ENCODE results near the gene ARFIP1.
"Not testable (repeated sequence)": the region's sequence is repeated elsewhere in the genome, so short reads cannot be mapped to it uniquely, and the experiment has no call there.

The ARFIP1 gene

GRCh38 chr4:152785639-152786615 is 6.2 kb downstream of the ARFIP1 start:
- no peak for DNase-seq

DNA sequence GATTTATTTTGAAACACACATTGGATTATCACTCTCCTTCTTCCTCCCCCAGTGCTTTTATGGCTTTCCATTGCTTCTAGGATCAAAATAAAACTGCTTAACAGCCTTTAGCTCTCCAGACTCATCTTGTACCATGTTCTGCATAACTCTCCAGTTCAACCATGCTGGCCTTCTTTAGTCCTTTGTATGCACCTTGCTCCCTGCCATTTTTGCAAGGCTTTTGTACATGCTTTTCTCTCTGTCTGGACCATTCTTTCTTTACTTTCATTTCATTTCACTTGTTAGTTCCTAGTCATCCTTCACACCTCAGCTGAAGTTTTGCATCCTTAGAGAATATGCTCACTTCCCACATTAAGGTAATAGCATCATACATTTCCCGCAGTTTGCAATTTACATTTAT is 6.9 kb downstream of the ARFIP1 start:
- no peak for DNase-seq

GRCh38 chr4:152795891-152796290 is 16.1 kb downstream of the ARFIP1 start:
- no peak for DNase-seq

- DNase-seq, result no peak
Measured at GRCh38 chr4:152803541-152803940, 23.8 kb downstream of the ARFIP1 start.

DNA sequence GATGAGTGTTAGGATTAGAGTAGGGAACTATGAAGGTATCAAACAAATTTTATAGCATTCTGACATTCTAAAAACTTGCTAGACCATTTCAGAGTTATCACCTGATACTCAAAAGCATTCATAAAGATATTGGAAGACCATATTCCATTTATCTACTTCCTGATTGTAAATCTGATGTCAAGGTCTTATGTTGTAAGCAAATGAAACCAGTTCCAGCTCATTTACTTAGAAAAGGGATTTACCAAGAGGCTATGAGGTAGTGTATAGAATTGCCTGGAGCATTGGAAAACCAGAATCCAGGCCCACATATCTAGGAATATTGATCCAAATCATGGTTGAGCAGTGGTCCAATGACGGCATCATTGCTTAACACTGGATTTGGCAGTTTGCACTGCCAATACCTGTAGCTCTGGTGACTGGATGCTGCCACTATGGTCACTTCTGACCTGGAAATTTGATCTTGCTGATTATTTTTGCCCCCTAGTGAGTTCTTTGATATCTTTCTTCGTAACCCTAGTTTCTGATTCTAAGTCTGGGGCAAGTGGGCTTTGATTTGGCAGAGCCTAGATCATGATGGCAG is 25.4 kb downstream of the ARFIP1 start:
- no peak for DNase-seq

DNA sequence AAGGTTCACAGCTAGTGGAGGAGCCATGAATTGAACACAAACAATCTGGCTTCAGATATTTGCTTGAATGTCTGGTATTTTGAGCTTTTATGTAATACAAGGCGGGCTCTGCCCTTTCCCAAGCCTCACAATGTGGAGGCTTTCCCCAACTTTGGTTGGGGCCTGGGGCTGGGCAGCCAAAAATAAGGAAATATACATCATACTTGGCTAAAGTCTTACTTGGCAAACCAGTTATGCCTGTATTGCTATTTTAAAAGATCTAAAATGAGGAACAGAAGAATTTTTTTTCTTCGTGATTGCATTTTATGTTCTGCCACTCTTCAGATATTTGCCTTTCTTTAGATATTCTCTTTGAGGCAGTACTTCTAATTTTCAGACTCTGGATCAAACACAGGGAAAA is 26.1 kb downstream of the ARFIP1 start:
- no peak for DNase-seq

GRCh38 chr4:152806501-152807125 is 26.9 kb downstream of the ARFIP1 start:
- no peak for DNase-seq

DNA sequence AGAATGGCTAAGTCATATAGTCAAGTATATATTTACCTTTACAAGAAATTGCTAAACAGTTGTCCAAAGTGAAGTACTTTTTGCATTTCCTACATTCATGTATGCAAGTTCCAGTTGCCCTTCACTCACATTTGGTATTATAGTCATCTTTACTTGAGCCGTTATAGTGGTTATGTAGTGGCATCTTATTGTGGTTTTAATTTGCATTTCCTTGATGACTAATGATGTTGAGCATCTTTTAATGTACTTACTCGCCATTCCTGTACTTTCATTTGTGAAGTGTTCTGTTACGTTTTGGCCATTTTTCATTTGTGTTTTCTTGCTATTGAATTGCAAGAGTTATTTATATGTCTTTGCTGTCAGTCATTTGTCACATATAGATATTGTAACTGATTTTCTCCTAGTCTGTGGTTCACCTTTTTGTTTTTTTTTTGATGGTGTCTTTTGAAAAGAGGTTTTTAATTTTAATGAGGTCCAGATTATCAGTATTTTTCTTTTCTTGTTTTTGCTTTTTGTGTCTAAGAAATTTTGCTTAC is 27.6 kb downstream of the ARFIP1 start:
- no peak for DNase-seq

DNA sequence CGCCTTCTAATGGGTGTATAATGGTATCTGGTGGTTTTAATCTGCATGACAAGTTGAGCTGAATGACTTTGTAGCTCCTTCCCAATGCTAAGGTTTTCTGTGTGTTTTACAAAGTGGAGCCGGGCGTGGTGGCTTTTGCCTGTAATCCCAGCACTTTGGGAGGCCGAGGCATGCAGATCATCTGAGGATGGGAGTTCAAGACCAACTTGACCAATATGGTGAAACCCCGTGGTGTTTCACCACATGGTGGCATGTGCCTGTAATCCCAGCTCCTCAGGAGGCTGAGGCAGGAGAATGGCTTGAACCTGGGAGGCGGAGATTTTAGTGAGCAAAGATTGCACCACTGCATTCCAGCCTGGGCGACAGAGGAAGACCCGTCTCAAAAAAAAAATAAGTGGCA is 28.9 kb downstream of the ARFIP1 start:
- DNase-seq, result no peak

DNA sequence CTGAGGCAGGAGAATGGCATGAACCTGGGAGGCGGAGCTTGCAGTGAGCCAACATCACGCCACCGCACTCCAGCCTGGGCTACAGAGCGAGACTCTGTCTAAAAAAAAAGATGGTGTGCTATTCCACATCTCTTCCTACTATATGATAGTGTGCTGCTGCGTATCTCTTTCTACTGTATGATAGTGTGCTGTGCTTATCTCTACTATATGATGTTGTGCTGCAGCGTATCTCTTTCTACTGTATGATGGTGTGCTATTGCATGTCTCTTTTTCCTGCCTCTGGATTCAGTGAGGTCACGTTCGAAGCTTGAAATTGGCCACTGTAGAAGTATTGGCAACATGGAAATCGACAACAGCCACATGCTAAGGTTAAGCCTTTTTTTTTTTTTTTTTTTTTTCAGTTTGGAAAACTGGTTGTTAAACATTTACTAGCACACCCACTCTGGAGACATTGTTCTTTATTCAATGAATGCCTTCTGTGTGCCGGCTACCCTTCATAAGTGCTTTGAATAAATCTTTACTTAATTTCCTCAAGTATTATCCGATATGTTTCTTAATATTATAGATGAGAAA is 31.0 kb downstream of the ARFIP1 start:
- DNase-seq, result no peak

- DNase-seq, result no peak
Measured at GRCh38 chr4:152815078-152815477, 35.3 kb downstream of the ARFIP1 start.

DNA sequence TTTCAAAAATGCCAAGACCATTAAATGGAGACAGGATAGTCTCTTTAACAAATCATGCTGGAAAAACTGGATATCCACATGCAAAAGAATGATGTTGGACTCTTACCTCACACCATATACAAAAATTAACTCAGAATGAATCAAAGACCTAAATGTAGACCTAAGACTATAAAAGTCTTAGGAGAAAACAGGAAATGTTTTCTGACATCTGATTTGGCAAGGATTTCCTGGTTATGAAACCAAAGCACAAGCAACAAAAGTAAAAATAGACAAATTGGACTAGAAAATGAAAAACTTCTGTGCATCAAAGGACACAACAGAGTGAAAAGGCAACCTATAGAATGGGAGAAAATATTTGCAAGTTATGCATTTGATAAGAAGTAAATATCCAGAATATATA is 37.6 kb downstream of the ARFIP1 start:
- no peak for DNase-seq

DNA sequence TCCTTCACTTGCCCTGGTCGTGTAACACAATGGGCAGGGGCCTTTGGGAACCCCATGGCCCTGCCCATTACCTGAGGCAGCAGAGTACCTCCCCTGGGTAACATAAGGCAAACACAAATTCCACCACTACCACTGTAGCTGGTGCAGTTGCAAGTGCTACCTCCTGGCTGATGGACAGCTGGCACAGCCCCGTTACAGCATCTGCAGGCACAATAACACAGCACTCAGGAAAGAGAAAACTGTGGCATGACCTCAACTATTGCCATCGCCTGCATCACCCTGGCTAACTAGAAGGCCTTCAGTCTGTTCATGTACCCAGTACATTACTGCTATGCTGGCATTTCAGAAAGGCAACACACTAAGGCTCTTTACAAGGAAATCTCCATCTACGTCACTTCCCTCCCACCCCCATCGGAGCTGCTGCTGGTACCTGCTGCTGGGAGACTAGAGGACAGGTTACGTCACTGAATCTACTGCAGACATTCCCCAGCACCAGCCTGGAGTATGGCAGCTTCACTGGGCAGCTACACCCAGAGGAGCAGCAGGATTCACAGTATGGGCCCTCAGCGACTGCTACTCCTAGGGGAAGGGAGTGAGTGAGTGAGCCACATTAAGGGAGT is 39.4 kb downstream of the ARFIP1 start:
- DNase-seq, result no peak

DNA sequence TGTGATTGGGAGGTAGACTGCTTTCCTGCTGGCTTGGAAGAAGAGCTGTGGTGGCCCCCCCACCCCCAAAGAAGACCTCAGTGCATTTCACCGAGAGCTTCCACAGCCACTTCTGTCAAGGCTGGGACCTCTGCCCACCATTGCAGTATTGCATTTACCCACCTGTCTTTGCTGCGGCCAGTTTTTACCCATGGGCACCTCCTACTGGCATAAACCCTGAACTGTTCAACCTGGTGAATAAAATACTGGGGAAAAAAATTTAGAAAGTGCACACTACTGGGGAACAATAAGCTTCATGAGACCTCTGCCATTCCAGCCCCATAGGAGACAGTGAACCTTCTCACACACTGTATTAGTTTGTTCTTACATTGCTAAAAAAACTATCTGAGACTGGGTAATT is 40.3 kb downstream of the ARFIP1 start:
- no peak for DNase-seq

- no peak for DNase-seq
Measured at GRCh38 chr4:152822323-152822722, 42.6 kb downstream of the ARFIP1 start.

GRCh38 chr4:152824561-152824960 is 44.8 kb downstream of the ARFIP1 start:
- DNase-seq, result no peak

GRCh38 chr4:152825336-152825735 is 45.6 kb downstream of the ARFIP1 start:
- DNase-seq, result no peak

DNA sequence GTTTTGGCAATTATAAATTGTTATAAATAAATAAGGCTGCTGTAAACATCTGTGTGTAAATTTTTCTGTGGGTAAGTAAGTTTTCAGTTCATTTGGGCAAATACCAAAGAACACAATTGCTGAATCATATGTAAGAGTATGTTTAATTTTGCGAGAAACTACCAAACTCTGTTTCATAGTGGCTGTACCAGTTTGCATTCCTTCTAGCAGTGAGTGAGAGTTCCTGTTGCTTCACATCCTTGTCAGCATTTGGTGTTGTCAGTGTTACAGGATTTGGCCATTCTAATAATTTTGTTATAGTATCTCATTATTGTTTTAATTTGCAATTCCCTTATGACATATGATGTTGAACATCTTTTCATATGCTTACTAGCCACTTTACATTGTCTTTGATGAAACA is 48.4 kb downstream of the ARFIP1 start:
- no peak for DNase-seq

- no peak for DNase-seq
Measured at GRCh38 chr4:152831416-152831815, 51.7 kb downstream of the ARFIP1 start.

DNA sequence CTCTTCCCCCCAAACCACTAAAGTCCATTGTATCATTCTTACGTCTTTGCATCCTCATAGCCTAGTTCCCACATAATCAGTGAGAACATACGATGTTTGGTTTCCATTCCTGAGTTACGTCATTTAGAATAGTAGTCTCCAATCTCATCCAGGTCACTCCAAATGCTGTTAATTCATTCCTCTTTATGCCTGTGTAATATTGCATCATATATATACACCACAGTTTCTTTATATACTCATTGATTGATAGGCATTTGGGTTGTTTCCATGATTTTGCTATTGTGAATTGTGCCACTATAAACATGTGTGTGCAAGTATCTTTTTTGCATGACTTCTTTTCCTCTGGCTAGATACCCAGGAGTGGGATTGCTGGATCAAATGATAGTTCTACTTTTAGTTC is 57.2 kb downstream of the ARFIP1 start:
- DNase-seq, result no peak

- DNase-seq, result not testable (repeated sequence)
Measured at GRCh38 chr4:152839729-152840128, 60.0 kb downstream of the ARFIP1 start.

GRCh38 chr4:152843481-152844090 is 63.8 kb downstream of the ARFIP1 start:
- DNase-seq, result no peak

Measured in NCI-H2171 treated with DMSO at 0.1 percent for 48 hours (cell line).